Keratinocyte (primary cell): ENCODE results near the gene EGFR. TPM values are rescaled to one million over a fixed set of nuclear protein-coding genes. Genes with fewer than 3 reads are reported as not detected.

Experiments
- DNase-seq: peaks from one replicate; pipeline ENCODE4 v3.0.0-alpha.2; 2011; ENCODE audit warnings: low read depth, missing footprints, low spot score
- FAIRE-seq: peaks from 2 replicates; lab custom pipeline; 2011; peaks lifted over from hg19 to GRCh38; lab: Jason Lieb, UNC
- H2AFZ ChIP-seq: 2 replicates; pipeline ENCODE4 v1.6.0; 2012; ENCODE audit warnings: low read length, control low read depth, inconsistent platforms; ENCODE audit not compliant: control insufficient read depth
- H3K27ac ChIP-seq: 2 replicates; pipeline ENCODE4 v1.5.1; 2011; ENCODE audit warnings: low read length; ENCODE audit not compliant: control insufficient read depth, insufficient read depth
- H3K27me3 ChIP-seq: 3 replicates; pipeline ENCODE4 v1.6.0; 2011; ENCODE audit warnings: low read length; ENCODE audit not compliant: control insufficient read depth, insufficient read depth; ENCODE audit errors: extremely low read depth
- H3K36me3 ChIP-seq, 2 experiments: 2 replicates in 1 of 2; 3 replicates in 1 of 2; pipeline ENCODE4 v1.5.1; 2011; ENCODE audit warnings: low read length in 2 of 2, mild to moderate bottlenecking in 1 of 2; ENCODE audit not compliant: control insufficient read depth in 2 of 2, insufficient read depth in 2 of 2; ENCODE audit errors: extremely low read depth in 1 of 2
- H3K4me1 ChIP-seq: 3 replicates; pipeline ENCODE4 v1.5.1; 2011; ENCODE audit warnings: low read length; ENCODE audit not compliant: control insufficient read depth, insufficient read depth; ENCODE audit errors: extremely low read depth
- H3K4me2 ChIP-seq: 3 replicates; pipeline ENCODE4 v1.6.0; 2011; ENCODE audit warnings: low read depth, low read length; ENCODE audit not compliant: control insufficient read depth, insufficient read depth; ENCODE audit errors: extremely low read depth
- H3K4me3 ChIP-seq, 3 experiments: fragments of 200-600 bp in 1 of 3; sonication (generic) in 1 of 3; 2 replicates in 2 of 3; 3 replicates in 1 of 3; pipeline ENCODE4 v1.5.1; 2011 to 2016; ENCODE audit warnings: low read length in 3 of 3, mild to moderate bottlenecking in 3 of 3, control low read depth in 2 of 3, inconsistent platforms in 1 of 3, low read depth in 1 of 3, mixed read lengths in 1 of 3, mixed run types in 1 of 3, moderate library complexity in 1 of 3; ENCODE audit not compliant: control insufficient read depth in 2 of 3, insufficient read depth in 2 of 3; ENCODE audit errors: extremely low read depth in 1 of 3
- H3K79me2 ChIP-seq: 2 replicates; pipeline ENCODE4 v1.6.0; 2012; ENCODE audit warnings: low read length; ENCODE audit not compliant: control insufficient read depth, insufficient read depth
- H3K9ac ChIP-seq: 3 replicates; pipeline ENCODE4 v1.6.0; 2011; ENCODE audit warnings: low read length; ENCODE audit not compliant: control insufficient read depth, insufficient read depth; ENCODE audit errors: extremely low read depth
- H3K9me1 ChIP-seq: 3 replicates; pipeline ENCODE4 v1.6.0; 2011; ENCODE audit warnings: low read length; ENCODE audit not compliant: control insufficient read depth, insufficient read depth; ENCODE audit errors: extremely low read depth
- H3K9me3 ChIP-seq: 2 replicates; pipeline ENCODE4 v1.5.1; 2012; ENCODE audit warnings: low read depth, low read length; ENCODE audit not compliant: control insufficient read depth
- H4K20me1 ChIP-seq: 3 replicates; pipeline ENCODE4 v1.6.0; 2011; ENCODE audit warnings: low read length; ENCODE audit not compliant: control insufficient read depth, insufficient read depth; ENCODE audit errors: extremely low read depth
- EZH2 ChIP-seq: IDR thresholded peaks from one replicate; pipeline ENCODE4 v1.6.1; 2012; ENCODE audit warnings: inconsistent platforms, mild to moderate bottlenecking, low read length, moderate library complexity
- dilution Hi-C: fragments of 300-500 bp; cut with MboI; formaldehyde crosslinking; loops from one replicate; pipeline ENCODE4 v1.7.0; 2020; ENCODE audit warnings: low sequenced_read_pairs; ENCODE audit not compliant: extremely low pct_ligation_motif_present
- polyA plus RNA-seq, 5 experiments: library from polyadenylated mRNA; depleted of rRNA in 3 of 5; stranded (reverse) in 3 of 5; stranded (forward) in 1 of 5; unstranded in 1 of 5; fragments of >200 nt; gene quantifications; 1 replicate in 1 of 5; 2 replicates in 3 of 5; 3 replicates in 1 of 5; pipeline versions ENCODE4 v1.2.1 to v1.2.3, GENCODE V29; 2011 to 2012; ENCODE audit warnings: missing spikeins in 2 of 5, low read depth in 1 of 5, low replicate concordance in 1 of 5
- TF ChIP-seq, protein P1 (sequence below), 3 experiments: IDR thresholded peaks in 1 of 3; conservative IDR thresholded peaks in 1 of 3; optimal IDR thresholded peaks in 1 of 3; 2 replicates in 2 of 3; 3 replicates in 1 of 3; pipeline versions ENCODE3 to v1.5.1; 2011; ENCODE audit warnings: low read length in 3 of 3, mild to moderate bottlenecking in 3 of 3, moderate library complexity in 2 of 3, control low read depth in 1 of 3, inconsistent platforms in 1 of 3; ENCODE audit not compliant: insufficient read depth in 2 of 3; ENCODE audit errors: extremely low read depth in 1 of 3

Gene EGFR
- polyA plus RNA-seq, 1 donor (not counting 4 experiments of a cell fraction or from before 2014, with no cell fraction given): 120 TPM

DNA sequence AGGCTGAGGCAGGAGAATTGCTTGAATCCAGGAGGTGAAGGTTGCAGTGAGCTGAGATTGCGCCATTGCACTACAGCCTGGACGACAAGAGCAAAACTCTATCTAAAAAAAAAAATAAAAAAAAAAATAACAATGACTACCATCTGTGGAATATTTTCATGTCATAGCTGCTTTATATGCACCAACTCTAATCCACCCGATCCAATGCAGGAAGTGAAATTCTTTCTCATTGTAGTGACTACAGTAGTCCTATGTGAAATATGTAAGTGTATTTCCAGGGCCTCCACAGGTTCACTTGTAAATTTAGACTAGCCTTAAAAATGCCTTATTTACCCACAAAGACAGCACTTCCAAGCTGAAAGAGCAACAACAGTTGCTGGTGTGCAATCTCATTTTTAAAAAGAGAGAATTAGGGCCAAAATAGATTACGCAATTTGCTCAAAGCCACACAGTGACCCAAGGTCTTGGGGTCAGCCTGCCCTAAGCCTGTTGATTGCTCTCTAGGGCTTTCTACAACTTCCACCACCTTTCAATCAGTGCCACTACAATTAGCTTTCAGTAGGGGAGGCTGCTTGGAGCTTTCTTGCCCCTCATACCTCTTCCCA, 25.8 kb upstream of the EGFR start:
- no peak overlapping the region for H3K4me3 ChIP-seq
- no peak overlapping the region for H3K9ac ChIP-seq
- H3K27ac ChIP-seq: no peak overlapping the region
- no peaks in the 10 kb centered on the region for H3K79me2 ChIP-seq
- FAIRE-seq: no peak
- no peaks in the 10 kb centered on the region for H3K9me3 ChIP-seq
- H3K36me3 ChIP-seq: no peaks in the 10 kb centered on the region
- no peaks in the 10 kb centered on the region for H4K20me1 ChIP-seq
- no peaks in the 10 kb centered on the region for H3K27me3 ChIP-seq
- H3K9me1 ChIP-seq: no peaks in the 10 kb centered on the region
- no peak overlapping the region for H3K4me2 ChIP-seq
- DNase-seq: no peak
- dilution Hi-C loops: no loop called here
- peaks cover 17% of the 10 kb centered on the region for H3K4me1 ChIP-seq
- TF ChIP-seq EZH2: no peak
- TF ChIP-seq, protein P1, sequence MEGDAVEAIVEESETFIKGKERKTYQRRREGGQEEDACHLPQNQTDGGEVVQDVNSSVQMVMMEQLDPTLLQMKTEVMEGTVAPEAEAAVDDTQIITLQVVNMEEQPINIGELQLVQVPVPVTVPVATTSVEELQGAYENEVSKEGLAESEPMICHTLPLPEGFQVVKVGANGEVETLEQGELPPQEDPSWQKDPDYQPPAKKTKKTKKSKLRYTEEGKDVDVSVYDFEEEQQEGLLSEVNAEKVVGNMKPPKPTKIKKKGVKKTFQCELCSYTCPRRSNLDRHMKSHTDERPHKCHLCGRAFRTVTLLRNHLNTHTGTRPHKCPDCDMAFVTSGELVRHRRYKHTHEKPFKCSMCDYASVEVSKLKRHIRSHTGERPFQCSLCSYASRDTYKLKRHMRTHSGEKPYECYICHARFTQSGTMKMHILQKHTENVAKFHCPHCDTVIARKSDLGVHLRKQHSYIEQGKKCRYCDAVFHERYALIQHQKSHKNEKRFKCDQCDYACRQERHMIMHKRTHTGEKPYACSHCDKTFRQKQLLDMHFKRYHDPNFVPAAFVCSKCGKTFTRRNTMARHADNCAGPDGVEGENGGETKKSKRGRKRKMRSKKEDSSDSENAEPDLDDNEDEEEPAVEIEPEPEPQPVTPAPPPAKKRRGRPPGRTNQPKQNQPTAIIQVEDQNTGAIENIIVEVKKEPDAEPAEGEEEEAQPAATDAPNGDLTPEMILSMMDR (optimal IDR thresholded peaks at IDR 0.05 in 1 of 3, IDR thresholded peaks at IDR 0.05 in 1 of 3, conservative IDR thresholded peaks at IDR 0.05 in 1 of 3; ENCODE audit: extremely low read depth in 1 of 3, insufficient read depth in 2 of 3, low read length in 3 of 3): no peak
- H2AFZ ChIP-seq: no peak overlapping the region

DNA sequence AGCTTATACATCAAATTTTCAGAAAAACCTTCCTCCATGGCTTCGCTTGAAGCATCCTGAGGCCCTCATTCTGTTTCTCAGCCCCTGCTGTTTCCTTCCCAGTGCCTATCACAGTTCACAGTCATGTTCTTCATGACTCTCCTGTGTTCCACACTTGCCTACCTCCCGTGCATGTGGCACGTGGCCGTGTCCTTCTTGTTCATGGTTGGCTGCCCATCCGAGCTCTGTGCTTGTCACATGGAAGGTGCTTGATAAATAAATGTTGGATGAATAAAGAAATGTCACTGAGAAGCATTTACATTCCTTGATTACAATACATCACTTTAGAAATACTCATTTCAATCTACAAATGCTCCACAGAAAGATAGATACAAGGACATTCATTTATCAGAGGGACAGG, 23.7 kb upstream of the EGFR start:
- no peak for TF ChIP-seq EZH2
- TF ChIP-seq, protein P1 (optimal IDR thresholded peaks at IDR 0.05 in 1 of 3, IDR thresholded peaks at IDR 0.05 in 1 of 3, conservative IDR thresholded peaks at IDR 0.05 in 1 of 3; ENCODE audit: extremely low read depth in 1 of 3, insufficient read depth in 2 of 3, low read length in 3 of 3): no peak

More for the DNA sequence above, 23.7 kb upstream of the EGFR start:
- dilution Hi-C loops: no loop called here
- Histone ChIP-seq H2AFZ (no peak overlapping the region), H4K20me1 (no peaks in the 10 kb centered on the region), H3K79me2 (no peaks in the 10 kb centered on the region), H3K9me3 (no peaks in the 10 kb centered on the region), H3K9ac (no peak overlapping the region), H3K4me3 (no peak overlapping the region), H3K4me2 (peak overlapping the region; percentile 68), H3K27me3 (no peaks in the 10 kb centered on the region), H3K27ac (peak overlapping the region; percentile 79), H3K4me1 (peaks cover 21% of the 10 kb centered on the region), H3K9me1 (no peaks in the 10 kb centered on the region), H3K36me3 (no peaks in the 10 kb centered on the region)
- no peak for FAIRE-seq
- DNase-seq: no peak
